CD4-positive, alpha-beta T cell treated with Interleukin-1 beta for 1 hour (primary cell): ENCODE results near the gene TPRA1.

Experiments
- DNase-seq, 2 donors: peaks; one replicate each; pipeline ENCODE4 v3.0.0-alpha.2; 2020 to 2022

Gene TPRA1

DNA sequence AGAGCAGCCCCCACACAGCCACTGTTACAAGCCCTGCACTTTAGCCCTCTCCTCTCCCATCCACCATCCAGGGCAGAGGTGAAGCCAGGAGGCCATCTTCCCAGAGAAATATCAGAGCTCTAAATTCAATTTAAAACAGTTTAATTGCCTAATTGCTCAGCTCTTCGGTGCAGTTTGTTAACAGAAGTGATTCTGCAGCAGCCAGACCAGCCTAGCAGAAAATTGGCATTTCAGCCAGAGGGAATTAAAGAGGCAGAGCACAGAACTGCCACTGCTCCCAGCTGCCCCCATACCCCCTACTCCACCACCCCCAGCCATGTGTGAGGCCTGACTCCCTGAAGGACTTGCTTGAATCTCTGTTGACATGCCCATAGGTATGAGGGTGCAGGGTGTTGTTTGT, 38.5 kb downstream of the TPRA1 start:
- DNase-seq, result no peak

DNA sequence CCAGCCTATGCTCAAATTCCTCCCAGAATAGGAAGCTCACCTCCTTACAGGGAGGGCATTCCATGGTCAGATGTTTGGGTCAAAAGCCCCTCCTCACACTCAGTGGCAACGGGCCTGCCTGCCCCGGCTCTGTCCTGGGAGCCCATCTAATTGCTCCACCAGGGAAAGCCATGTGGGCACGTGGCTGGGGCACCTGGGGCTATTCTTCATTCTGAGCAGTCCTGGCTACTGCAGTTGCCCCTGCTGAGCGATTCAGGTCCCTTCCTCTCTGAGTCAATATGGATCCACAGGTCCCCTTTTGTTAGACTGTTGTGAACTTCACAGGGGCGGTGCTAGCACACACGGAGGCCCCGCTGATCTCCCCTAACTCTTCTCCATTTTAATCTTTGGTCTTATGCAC, 39.4 kb downstream of the TPRA1 start:
- DNase-seq, result no peak

DNA sequence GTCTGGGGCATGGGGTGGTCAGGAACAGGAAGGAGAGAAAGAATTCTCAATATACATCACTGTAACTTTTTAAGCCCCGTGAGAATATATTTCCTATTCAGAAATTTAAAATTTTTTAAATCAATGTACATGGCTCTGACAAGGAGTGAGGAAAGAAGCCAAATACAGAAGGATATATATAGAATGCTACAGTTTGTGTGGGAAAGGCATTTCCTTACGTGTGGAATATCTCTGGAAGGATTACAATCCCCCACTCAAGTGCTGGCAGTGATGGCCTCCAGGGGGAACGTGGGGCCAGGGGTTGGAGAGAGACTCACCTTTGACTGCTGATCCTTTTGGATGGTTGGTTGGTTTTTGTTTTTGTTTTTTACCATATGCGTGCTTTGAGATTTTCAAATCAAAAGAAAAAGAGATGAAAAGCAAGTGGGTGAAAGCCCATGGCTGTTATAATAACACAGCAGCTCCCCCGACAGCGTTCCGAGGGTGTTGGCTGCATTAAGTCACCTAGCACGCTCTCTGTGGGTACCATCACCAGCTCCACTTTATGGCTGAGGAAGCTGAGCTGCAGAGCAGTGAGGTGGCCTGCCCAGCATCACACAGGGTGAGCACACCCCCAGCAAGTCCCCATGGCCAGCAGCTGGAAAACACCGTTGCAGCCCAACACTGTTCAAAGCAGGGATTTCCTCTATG, 39.9 kb downstream of the TPRA1 start:
- no peak for DNase-seq

DNA sequence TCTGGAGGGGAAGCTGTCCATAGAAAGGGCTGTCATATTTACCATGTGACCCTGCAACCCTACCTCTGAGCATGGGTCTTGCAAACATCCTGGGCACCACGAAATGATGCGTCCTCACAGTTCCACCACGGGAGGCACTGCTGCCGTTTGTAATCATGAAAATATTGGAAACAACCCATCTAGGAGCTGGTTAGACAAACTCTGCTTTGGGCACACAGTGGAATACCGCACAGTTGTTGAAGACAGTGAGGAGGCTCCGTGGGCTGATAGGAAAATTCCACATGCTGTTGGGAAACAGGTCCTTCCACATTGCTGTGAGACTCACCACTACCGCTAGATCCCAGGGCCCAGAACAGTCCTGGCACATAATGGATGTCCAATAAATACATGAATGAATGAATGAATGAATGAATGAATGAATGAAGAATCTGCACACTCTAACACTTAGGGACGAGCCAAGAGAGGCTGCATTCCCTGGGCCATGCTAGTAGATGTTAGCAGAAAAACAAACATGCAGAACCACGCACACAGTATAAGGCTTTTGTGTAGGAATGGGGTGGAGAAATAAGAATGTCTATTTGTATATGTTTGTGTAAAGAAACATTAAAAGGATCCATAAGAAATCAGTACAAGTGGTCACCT, 40.6 kb downstream of the TPRA1 start:
- DNase-seq, result no peak

DNA sequence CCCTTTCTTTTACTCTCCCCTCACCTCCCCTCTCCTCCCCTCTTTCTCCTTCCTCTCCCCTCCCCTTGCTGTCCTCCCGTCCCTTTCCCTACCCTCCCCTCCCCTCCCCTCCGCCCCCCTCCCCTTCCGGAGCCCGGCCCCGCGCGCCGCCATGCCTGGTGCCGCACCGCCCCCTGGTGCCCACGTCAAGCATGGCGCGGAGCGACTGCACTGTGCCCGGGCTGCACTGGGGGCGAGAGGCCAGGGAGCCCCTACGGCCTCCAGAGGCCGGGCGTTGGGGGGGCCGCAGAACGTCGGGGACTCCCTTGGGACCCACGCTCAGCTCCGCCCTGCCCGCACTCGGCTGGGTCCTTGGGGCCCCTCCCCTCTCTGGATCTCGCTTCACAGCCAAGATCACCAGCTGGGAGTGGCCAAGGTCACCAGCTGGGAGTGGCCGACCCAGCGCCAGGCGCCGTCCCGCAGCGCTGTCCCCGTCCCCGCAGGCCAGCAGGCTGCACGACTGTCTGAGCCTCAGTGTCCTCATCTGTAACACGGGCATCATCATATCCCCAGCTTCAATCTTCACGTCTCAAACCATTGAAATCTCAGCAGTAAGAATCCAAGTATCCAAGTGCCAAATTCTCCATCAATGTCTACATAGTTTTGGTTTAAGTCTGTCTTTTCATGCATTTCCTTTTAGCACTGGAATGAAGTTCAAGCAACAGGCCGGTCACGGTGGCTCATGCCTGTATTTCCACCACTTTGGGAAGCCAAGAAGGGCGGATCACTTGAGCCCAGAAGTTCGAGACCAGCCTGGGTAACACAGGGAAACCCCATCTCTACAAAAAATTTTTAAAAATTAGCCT, 42.5 kb downstream of the TPRA1 start:
- DNase-seq, result peak; percentile 72 to 77

DNA sequence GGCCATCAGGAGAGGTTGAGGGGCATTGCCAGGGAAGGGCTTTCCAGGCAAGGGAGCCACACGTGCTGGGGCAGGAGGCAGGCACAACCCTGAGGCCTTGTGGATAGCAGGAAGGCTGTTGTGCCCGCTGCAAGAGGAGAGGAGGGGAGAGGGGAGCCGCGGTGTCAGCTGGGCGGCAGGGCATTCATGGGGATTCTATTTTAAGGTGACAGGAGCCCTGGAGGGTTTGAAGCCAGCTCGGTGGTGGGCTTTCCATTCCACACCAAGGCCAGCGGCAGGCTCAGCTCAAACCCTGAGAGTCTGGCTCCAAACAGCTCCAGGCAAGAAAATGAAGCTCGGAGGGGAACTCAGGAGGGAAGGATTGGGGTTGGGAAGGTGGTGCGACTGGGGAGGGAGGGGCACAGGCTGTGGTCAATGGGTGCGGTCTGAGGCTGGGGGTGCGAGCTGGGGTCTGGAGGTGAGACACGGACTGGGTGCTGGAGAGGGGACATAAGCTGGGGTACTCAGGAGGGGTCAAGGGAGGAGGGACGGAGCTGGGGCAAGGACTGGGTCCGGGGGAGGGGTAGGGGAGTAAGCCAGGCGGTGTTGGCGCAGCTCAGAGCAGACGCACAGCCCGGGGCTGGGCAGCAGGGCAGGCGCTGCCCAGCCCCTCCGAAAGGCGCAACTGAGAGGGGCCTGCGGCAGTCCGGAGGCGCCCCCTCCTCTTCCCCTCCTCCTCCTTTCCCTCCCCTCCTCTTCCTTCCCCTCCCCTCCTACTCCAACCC, 43.4 kb downstream of the TPRA1 start:
- DNase-seq, result no peak

DNA sequence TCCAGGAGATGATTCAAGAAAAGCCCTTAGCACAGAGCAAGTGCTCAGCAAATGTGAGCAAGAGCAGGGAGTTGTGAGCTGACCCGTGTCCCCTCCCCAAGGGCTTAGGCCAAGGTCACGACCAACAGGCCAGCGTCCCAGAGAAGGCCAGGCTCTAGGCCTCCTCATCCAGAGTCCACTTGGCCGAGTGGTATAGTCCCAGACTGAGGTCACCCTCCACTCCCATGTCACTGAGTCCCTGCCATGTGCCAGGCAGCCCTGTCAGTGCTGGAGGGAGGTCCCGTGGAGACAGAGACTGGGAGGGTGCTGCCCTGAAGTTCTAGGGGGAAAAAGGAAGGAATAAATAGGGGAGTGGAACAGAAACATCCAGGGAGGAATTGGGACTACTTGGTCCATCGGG, 44.0 kb downstream of the TPRA1 start:
- no peak for DNase-seq

DNA sequence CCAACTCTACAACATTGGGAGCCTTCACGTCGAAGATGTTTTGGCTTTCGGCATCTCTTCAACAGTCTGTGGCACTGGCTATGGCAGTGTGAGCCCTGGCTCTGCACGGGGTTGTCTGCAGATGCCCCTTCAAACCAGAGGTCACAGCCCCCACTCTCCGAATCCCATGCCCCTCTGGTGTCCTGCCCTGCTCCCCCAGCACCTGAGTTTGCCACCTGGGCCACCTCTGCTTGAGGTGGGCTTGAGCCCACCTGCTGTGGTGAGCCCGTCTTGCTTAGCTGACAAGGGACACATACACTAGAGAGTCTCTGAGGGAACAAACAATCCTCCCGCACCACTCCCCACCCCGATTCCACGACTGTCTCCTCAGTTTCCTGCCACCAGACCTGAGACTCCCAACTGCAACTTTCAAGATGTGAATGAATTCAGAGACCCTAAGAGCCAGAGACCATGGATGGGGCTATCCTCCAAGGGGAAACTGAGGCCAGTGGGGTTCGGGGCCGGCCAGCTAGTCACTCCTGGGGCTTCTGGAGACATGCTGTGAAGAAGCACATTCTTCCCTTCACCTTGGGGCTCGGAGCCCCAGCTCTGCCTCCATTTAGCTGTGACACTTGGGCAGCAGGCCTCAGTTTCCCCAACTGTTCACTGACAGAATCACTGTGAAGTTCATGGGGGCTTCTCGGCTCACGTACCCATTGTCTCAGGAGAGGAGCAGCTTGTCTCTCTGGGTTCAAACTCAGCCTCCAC, 44.6 kb downstream of the TPRA1 start:
- no peak for DNase-seq

DNA sequence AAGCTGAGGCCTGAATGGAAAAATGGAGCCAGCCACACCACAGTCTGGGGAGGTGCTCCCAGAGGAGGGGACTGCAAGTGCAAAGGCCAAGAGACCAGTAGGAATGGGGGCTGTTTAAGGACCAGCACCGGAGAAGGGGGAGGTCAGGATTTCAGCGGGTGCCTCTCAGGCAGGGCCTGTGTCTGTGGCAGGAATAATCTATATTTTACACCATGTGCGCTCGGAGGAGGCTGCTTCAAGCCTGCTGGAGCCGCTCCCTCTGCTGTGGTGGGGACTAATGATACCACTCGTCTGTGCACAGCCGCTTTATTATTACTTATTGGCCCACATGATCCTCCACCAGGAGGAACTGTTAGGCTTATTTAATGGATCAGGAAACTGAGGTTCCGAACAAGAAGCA, 45.3 kb downstream of the TPRA1 start:
- DNase-seq, result no peak

DNA sequence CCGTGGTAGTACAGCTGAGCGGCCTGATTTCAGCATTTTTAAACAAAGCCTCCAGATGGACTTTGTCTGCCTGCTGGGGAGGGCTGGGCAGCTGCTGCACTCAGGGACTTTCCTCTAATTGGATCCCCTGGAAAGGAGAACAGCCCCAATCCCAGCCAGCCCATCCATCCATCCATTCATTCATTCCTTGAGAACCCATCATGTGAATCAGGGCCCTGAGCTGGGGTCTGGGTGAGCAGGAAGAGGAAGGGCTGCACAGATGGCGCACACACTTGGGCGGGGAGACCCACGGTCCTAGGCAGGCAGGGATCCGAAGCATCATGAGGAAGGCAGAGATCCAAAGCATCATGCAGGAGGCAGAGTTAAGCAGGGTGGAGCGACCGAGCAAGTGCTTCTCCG, 45.7 kb downstream of the TPRA1 start:
- no peak for DNase-seq

DNA sequence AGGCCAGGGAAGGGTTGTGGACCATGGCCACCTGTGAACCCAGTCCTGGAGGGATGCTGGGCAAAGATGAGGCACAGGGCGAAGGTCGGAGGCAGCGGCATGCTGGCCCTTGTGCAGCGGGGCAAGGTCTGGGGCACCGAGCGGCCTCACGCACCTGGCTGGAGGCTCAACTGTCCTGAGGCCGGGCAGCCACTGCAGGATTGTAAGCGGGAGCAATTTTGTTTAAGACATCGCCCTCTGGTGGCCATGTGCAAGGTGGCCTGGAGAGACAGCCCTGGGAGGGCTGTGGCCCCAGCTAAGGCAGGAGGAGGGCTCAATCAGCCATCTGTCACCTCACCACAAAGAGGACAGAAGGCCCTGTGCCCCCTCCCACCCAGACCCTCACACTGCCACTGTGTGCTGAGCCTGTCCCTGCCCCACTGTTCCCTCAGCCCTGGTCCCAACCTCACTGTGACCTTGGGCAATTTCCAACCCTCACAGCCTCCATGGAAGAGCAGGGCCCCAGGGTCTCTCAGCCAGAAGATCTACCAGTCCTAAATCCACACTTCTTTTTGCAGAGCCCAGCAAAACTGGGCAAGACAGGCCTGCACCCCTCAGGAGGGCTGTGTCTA, 46.2 kb downstream of the TPRA1 start:
- DNase-seq, result peak; percentile 57 to 62

DNA sequence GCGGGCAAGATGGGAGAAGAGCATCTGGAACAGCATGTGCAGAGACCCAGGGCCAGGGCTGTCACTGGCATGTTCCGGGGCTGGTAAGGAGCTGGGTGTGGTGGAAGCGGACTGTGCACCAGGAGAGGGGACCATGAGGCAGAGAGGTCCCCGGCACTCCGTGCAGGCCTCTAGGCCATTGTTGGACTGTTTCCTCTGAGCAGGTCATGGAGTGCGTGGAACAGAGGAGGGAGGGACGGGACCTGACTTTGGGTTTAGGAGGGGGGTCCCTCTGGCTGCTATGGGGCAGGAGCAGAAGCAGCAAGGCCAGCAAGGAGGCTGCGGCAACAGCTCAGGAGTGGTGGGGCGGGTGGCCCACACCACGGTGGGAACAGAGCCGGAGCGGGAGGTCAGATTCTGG, 47.1 kb downstream of the TPRA1 start:
- DNase-seq, result no peak

DNA sequence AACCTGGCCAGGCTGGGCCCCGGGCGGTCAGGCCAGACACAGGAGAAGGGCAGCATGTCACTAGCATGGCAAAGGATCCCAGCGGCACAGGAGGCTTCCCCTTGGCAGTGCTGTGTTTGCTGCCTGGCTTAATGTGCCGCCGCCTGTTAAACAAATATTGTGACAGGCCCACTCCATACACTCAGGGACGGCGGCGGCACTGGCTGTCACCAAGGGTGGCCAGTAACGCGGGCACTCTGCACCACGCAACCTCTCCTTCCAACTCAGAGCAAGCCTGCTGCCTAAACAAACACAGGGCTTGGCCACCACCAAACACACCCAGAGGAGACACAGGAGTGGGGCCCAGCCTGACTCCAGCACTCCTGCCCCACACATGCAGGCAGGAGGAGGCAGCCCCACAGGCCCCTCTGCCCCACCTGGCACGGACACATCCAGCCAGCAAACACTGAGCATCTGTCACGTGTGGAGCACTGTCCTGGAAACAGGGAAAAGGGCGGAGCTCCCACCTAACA, 48.0 kb downstream of the TPRA1 start:
- DNase-seq, result no peak

DNA sequence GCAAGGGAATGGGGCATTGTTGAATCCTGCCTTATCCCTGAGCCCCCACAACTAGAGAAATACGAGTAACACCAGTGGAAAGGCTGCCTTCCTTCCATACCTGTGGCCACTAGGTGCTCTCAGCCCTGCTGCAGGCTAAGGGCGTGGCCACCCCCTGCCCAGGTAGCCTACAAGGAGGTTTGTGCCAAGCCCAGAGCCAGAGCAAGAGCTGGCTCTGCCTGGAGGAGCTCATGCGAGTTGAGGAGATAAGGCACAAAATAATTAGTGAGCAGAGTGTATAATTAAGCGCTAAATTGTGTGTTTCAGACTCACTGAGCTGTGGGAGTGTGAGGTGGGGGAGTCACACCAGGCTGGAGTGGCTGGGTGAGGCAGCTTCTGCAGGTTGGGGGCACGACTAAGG, 49.2 kb downstream of the TPRA1 start:
- no peak for DNase-seq

DNA sequence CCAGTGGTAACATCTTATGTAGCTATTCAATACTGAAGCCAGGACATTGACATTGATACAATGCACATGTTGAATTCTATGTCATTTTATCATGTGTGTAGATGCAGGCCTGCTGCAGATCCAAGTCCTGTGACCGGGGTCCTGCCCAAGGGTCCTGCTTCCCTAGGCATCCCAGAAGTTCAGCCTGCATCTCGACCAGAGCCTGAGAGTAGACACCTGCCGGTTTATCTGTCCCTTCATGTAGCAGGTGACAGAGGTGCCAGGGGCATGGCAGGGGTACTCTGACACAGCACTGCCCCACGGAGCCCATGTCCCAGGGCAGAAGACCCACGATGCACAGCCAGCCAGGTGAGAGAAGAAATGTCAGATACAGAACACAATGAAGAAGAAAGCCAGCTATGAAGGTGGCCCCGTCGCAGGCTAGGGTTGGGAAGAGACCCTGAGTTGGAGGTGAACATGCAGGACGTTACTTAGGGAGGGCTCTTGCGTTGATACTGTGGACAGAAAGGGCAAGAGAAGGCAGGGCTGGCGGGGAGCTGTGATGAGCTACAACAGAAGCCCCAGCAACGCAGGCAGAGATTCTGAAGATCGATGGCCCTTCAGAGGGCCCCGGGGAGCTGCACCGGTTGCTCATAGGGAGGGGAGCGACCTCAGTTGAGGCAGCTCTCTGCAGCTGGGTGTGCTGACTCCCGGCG, 51.0 kb downstream of the TPRA1 start:
- no peak for DNase-seq

DNA sequence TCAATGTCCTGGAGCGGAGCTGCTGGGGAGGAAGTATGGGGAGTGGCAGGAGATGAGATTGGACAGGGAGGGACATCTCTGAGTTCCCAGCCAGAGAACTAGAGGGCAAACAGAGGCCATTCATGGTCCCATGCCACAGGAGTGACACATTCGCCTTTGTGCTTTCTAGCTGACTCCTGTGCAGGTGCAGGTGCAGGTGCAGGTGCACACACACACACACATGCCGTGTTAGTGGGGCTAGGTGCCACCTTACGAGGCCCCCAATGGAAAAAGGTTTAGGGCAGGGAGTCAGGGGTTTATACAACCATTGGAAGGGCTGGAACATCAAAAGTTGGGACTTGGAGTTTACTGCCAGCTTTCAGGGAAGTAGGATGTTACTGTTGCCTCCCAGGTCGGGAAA, 52.0 kb downstream of the TPRA1 start:
- DNase-seq, result no peak

DNA sequence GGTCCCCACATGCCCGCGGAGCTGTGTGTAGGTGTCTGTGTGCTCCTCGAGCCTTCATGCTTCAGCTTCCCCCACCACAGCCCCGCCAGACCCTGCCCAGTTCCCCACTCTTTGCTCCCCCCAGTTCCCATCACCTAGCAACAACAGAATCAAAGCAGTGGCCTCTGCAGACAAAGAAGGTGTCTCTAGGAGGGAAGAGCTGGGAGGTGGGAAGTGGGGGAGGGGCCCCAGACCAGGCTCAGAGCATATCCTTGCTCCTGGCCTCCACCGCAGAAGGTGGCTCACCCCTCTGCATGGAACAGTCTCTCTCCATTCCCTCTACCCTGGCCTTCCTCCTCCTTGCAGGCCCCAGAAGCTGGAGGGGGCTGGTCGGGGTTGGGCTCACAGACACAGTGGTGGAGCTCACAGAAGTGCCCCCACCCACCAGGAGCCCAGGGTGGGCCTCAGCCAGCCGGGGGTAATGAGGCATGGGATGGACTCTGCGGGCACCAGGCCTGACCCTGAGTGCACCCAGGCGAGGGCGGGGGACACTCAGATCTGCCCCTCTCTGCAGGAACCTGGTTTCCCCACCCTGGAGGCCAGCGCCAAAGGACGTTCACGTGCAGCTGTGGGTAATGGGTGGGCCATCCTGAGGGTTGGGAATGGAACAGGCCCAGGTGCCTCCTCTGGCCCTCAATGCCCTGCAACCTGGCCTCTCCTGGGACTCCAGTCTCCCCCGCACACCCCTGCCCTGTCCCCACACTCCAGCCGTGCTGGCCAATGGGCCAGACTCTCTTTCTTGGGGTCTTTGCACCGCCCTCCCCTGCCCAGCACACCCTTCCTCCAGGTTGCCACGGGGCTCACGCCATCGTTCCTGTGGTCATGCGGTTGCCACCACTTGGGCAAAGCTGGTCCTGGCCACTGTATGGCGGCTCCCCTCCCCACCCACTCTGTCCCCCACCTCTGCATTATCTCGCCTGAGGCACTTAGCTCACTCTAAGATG, 53.4 kb downstream of the TPRA1 start:
- DNase-seq, result no peak

DNA sequence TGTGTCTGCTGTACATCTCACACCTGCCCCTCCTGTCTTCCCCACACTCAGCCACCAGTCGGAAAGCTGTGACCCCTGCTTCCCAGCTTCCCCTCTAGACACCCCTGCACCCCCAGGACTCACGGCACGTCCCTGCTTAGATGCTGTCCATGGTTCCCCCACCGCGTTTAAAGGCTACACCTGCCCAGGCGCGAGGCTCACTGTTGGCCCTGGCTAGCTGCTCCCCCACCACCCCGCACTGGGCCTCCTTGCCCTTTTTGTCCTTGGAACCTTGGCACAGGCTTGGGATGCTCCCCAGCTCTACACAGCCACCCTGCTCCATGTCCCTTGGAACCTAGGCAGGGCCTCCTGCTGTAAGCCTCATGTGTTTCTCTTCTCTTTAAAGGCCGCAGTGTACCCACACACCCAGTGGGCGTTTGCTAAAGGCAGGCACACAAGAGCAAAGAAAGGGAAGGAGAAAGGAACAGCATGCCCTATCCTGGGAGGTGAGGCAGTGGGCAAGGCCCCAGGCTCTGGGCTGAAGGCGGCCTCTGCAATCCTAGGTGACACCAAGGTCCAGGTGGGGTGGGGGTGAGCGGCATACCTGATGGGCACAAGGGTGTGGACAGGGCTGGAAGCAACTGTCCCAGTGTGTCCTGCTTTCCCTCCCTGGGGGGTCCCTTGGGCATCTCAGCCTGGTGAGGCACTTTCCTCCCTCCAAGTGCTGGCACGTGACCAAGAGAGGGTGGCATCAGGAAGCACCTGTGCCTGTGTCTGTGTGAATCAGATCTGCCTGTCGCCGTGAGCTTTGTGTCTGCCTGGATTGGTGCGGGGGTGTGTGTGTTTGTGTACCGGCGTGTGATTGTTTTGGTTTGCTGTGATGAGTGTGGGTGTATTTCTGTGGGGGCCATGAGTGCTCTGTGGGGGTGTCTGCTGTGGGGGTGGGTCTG, 54.4 kb downstream of the TPRA1 start:
- no peak for DNase-seq
